ENCODE data around the gene ZNF528. TPM values are rescaled to one million over a fixed set of nuclear protein-coding genes. Genes with fewer than 3 reads are reported as not detected.

ZNF528 gene
- 18.4 and 24.2 TPM in 2 replicates for total RNA-seq

DNA sequence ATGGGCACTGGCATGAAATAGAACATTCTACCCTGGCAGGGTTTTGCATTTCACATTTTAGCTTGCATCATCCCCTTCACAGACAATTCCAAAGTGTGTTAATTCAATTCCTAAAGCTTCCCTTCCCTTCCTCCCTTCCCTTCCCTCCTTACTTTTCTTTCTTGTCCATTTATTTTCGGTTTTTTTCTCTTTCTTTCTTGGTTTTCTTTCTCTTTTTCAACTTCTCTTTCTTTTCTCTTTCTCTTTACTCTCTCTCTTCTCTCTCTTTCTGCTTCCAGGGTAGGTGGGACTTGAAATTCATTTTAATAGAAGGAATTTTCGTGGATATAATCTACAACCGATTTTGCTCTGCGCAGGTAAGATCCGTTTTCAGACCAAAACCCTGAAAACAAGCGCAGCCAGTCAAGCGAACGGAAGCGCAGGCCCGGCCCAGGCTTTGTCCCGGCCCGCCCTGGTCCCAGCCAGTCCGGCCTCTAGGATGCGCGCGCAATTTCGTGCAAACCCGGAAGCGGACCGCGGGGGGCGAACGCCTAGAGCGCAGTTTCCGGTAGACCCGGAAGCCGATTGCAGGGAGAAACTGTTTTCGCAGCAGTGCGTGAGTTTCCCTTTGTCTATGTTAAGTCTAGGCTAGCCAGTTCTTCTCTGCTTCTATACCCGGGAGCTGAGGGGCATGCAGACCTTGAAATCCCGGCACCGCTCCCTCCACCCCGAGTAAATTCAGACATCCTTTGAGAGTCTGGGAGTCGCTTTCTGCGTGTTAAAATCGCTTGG, at the start of gene ZNF528:
Gene ZNF528, plus strand, starts transcription at position 540 of the 771 bp plus-strand sequence. CDS start 4,165 bp downstream, outside the sequence.

DNA sequence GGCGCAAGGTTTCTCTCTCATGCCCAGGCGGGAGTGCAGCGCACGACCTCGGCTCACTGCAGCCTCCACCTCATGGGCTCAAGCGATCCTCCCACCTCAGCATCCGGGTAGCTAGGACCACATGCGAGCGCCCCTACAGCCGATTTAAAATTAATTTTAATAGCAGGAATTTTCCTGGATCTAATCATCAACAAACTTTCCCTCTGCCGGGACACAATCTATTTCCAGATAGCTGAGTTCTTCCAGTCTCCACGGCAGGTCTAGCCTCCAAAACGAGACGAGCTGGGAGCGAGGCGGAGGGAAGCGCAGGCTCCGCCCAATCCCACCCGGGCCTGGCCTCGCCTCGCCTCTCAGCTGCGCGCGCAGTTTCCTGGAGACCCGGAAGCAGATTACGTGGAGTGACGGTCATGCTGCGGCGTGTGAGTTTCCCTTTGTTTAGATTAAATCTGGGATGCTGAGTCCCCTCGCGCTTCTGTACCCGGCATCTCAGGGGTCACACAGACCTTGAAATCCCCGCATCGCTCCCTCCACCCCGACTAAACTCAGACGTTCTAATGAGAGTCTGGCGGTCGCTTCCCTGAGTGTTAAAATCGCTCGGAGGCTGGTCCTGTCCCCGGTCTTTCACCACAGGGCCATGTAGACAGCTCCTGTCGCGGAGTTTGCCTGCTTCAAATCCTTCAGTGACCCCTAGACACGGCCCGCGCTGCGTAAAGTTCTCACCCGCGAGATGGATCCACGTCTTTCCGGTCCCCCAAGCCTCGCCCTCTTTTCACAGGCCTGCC, 27.9 kb upstream of the ZNF528 start, which contains the start of gene ZNF880:
Gene ZNF880, plus strand, starts transcription at position 365 of the 782 bp plus-strand sequence. Its CDS starts 43 bp downstream, at position 408.

DNA sequence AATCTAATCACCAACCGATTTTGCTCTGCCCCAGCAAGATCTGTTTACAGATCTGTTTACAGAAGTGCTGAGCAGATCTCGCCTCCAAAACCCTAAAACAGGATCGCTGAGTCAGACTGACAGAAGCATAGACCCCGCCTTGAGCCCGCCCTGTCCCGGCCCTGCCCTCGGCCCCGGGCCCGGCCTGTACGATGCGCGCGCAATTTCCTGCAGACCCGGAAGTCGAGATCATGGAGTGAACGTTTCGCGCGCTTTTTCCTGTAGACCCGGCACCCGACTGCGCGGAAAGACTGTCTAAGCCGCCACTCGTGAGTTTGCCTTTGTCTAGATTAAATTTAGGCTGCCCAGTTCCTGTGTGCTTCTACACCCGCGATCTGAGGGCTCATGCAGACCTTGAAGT, 31.3 kb downstream of the ZNF528 start, which contains the start of gene ZNF534:
Gene ZNF534, plus strand, starts transcription at position 212 of the 400 bp plus-strand sequence. CDS start 2,327 bp downstream, outside the sequence.

DNA sequence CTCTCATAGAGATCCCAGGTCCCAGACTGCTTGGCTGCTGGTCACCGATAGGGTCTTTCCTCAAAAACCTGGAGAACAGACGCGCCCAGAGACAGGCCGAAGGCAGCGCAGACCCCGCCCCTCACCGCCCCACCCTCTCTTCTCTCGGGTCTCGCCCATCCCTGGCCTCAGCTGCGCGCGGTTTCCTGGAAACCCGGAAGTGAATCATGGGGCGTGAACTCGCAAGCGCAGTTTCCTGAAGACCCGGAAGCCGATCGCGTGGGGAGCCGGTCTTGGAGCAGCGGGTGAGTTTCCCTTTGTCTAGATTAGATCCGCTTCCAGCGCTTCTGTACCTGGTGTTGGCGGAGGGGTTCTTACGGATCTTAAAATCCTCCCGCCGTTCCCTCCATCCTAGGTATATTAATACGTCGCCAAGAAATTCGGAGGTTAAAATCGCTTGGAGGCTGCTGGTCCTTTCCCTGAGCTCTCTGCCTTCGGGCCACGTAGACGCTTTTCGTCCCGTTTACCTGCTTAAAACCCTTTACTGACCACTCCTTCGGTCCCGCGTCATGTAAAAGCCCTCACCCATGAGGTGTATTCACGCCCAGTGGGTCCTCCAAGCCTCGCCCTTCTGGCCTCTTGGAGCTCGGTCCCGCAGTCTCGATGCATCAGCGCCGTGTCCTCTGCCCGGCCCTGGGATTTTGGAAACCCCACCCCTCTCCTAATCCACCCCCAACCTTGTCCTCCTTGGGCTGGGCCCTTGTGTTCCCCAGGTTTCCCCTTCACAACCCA, 55.9 kb downstream of the ZNF528 start, which contains the start of gene ZNF578:
Gene ZNF578, plus strand, starts transcription at position 230 of the 771 bp plus-strand sequence. CDS start 48,293 bp downstream, outside the sequence.

Other genes starting within 250 kb of the ZNF528 start
- gene ZNF836, start 226.2 kb upstream of the ZNF528 start, total RNA-seq: 4.2 and 7.9 TPM in 2 replicates
- 178 and 179 TPM in 2 replicates for gene PPP2R1A, start 207.8 kb upstream of the ZNF528 start, total RNA-seq
- gene ZNF766, start 128.3 kb upstream of the ZNF528 start, total RNA-seq: 11.4 and 14.2 TPM in 2 replicates
- 4.5 and 6.0 TPM in 2 replicates for gene ZNF480, start 100.7 kb upstream of the ZNF528 start, total RNA-seq
- gene ZNF610, start 61.6 kb upstream of the ZNF528 start, total RNA-seq: 1.00 and 2.7 TPM in 2 replicates
- gene ZNF880, start 27.9 kb upstream of the ZNF528 start, total RNA-seq: 23.8 and 28.4 TPM in 2 replicates
- 0.25 TPM in 1 of 2 replicates, not detected in the other for gene ZNF534, start 31.3 kb downstream of the ZNF528 start, total RNA-seq
- 2.8 and 3.5 TPM in 2 replicates for gene ZNF578, start 55.7 kb downstream of the ZNF528 start, total RNA-seq
- gene ZNF808, start 129.8 kb downstream of the ZNF528 start, total RNA-seq: 17.9 and 28.0 TPM in 2 replicates
- gene ZNF701, start 172.4 kb downstream of the ZNF528 start, total RNA-seq: 14.6 and 16.7 TPM in 2 replicates
- gene ZNF83, start 240.5 kb downstream of the ZNF528 start, total RNA-seq: 51.6 and 66.4 TPM in 2 replicates

Data from uterine smooth muscle cell (primary cell).